OCI-LY1 (cell line): ENCODE data around the gene VTA1.

Experiments used
- CTCF ChIP-seq: fragments of 200-600 bp; sonication (generic), shearing (Covaris generic); IDR thresholded peaks from 2 replicates; pipeline ENCODE4 v1.5.1; 2017; ENCODE audit warnings: mild to moderate bottlenecking, antibody characterized with exemption, low read length, moderate library complexity, mixed read lengths
- EZH2 ChIP-seq: fragments of 200-600 bp; sonication (generic), shearing (Covaris generic); IDR thresholded peaks from 2 replicates; pipeline ENCODE4 v1.8.0; 2017; ENCODE audit warnings: borderline replicate concordance, mixed run types, mild to moderate bottlenecking, antibody characterized with exemption, low read length, moderate library complexity, mixed read lengths

GRCh38 chr6:142226731-142227130 is 79.7 kb downstream of the VTA1 start:
- no peak for TF ChIP-seq EZH2
- no peak for TF ChIP-seq CTCF
